ENCODE results near the gene DNMT3L. TPM values are rescaled to one million over a fixed set of nuclear protein-coding genes. Genes with fewer than 3 reads are reported as not detected.

Gene DNMT3L
- total RNA-seq, 1 donor from 2014 or later, result not detected

DNA sequence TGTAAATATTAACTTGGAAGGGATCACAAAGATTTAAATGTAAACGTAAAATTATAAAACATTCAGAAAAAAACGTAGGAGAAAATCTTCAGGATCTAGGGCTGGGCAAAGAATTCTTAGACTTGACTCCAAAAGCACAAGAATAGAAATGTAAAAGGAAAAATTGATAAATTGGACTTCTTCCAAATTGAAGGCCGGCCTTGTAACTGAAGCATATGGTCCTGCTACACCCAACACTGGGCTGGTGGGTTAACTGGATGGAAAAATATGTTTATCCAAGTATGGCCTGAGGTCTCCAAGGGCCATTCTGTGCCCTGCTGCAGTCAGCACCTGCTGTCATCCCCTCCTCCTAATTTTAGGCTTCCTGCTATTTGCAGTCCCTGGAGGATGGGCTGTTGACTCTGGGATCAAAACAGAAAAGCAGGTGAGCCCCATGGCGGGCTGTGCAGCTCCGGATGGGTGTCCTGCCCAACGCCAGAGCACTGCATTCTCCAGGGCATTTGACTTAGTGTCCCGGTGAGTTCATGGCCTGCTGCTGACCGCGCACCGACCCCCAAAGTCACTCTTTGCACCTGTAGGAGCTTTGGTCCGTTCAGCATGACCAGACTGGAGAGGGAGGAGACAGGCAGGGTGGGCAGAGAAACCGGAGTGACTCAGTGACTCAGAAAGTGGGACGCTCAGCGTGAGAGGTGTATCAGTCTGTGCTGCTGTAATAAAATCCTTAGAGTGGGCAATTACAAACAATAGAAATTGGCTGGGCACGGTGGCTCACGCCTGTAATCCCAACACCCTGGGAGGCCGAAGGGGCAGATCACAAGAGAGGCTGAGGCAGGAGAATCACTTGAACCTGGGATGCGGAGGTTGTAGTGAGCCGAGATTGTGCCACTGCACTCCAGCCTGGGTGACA lies 17.9 kb upstream of the DNMT3L start:
- Histone ChIP-seq H3K27ac (replicated peaks) (no peak overlapping the region), H3K36me3 (no peaks in the 10 kb centered on the region), H3K9me3 (replicated peaks) (no peaks in the 10 kb centered on the region), H3K27me3 (ENCODE audit: low read depth) (peaks cover 2% of the 10 kb centered on the region), H3K4me1 (no peaks in the 10 kb centered on the region), H3K4me3 (no peak overlapping the region)
- TF ChIP-seq, protein P1, sequence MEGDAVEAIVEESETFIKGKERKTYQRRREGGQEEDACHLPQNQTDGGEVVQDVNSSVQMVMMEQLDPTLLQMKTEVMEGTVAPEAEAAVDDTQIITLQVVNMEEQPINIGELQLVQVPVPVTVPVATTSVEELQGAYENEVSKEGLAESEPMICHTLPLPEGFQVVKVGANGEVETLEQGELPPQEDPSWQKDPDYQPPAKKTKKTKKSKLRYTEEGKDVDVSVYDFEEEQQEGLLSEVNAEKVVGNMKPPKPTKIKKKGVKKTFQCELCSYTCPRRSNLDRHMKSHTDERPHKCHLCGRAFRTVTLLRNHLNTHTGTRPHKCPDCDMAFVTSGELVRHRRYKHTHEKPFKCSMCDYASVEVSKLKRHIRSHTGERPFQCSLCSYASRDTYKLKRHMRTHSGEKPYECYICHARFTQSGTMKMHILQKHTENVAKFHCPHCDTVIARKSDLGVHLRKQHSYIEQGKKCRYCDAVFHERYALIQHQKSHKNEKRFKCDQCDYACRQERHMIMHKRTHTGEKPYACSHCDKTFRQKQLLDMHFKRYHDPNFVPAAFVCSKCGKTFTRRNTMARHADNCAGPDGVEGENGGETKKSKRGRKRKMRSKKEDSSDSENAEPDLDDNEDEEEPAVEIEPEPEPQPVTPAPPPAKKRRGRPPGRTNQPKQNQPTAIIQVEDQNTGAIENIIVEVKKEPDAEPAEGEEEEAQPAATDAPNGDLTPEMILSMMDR (IDR thresholded peaks at IDR 0.05; ENCODE audit: borderline replicate concordance), result no peak
- intact Hi-C loops (cut with micrococcal nuclease), result no loop called here
- no peak for DNase-seq

DNA sequence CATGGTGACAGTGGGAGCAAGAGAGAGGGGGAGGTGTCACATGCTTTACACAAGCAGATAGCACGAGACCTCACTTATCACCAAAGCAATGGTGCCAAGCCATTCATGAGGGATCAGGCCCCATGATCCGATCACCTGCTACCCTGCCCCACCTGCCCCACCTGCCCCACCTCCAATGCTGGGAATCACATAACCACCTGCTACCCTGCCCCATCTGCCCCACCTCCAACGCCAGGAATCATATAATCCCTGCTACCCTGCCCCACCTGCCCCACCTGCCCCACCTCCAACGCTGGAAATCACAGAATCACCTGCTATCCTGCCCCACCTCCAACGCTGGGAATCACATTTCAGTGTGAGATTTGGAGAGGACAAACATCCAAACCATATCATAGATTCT lies 13.3 kb upstream of the DNMT3L start:
- Histone ChIP-seq H3K4me3 (no peak overlapping the region), H3K9me3 (replicated peaks) (no peaks in the 10 kb centered on the region), H3K27ac (replicated peaks) (no peak overlapping the region), H3K4me1 (no peaks in the 10 kb centered on the region), H3K36me3 (no peaks in the 10 kb centered on the region), H3K27me3 (ENCODE audit: low read depth) (no peaks in the 10 kb centered on the region)
- no peak for DNase-seq
- intact Hi-C loops (cut with micrococcal nuclease), result no loop called here
- TF ChIP-seq, protein P1 (IDR thresholded peaks at IDR 0.05; ENCODE audit: borderline replicate concordance), result no peak

DNA sequence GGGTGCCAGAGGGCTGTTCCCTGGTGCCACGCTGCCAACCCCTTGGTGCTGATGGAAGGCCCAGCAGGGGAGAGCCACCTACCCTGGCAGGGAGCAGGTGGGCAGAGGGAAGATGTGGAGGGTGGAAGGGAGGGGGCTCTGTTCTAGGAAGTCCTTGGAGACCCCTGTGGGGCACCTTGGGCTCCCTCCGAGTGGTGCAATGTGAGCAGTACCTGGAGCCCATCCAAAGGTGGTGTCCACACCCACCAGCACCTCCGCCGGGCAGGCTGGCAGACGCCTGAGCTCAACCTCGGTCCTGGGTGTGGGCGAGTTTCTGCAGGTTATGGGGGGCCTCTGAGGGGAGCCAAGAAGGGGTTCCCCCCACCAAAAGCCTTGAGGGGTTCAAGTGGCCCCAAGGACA lies 11.3 kb upstream of the DNMT3L start:
- H3K4me3 ChIP-seq, result no peak overlapping the region
- DNase-seq, result no peak
- H3K27ac ChIP-seq (replicated peaks), result no peak overlapping the region
- no peaks in the 10 kb centered on the region for H3K4me1 ChIP-seq
- no peaks in the 10 kb centered on the region for H3K27me3 ChIP-seq (ENCODE audit: low read depth)
- TF ChIP-seq, protein P1 (IDR thresholded peaks at IDR 0.05; ENCODE audit: borderline replicate concordance), result no peak
- intact Hi-C loops (cut with micrococcal nuclease), result no loop called here
- H3K36me3 ChIP-seq, result no peaks in the 10 kb centered on the region
- no peaks in the 10 kb centered on the region for H3K9me3 ChIP-seq (replicated peaks)

DNA sequence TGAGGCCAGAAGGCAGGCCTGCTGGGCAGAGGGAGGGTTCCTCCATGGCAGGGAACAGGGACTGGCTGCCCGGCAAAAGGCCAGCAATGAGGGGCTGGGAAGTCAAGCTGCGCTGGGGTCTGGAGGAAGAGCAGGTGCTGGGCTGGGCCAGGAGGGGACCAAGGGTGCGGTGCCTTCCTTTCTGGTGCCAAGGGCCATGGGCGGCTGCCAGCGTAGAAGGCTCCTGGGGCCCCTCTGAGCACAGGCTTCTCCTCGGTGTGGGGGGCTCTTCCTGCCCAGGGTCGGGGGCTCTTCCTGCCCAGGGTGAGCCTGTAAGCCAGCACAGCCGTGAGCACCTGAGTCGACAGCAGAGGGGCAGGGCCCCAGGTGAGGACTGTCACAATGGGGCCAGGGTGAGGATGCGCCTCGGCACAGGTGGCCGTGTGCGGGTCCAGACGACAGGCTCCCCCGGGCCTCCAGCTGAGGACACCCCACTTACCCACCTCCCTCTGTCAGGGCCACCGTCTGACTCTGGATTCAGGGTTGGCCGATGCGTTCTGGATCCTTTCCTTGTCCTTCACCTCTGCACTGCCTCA lies 10.7 kb upstream of the DNMT3L start:
- intact Hi-C loops (cut with micrococcal nuclease), result no loop called here
- TF ChIP-seq, protein P1 (IDR thresholded peaks at IDR 0.05; ENCODE audit: borderline replicate concordance), result no peak
- no peak for DNase-seq
- Histone ChIP-seq H3K27me3 (ENCODE audit: low read depth) (no peaks in the 10 kb centered on the region), H3K4me3 (no peak overlapping the region), H3K9me3 (replicated peaks) (no peaks in the 10 kb centered on the region), H3K27ac (replicated peaks) (no peak overlapping the region), H3K36me3 (no peaks in the 10 kb centered on the region), H3K4me1 (no peaks in the 10 kb centered on the region)

DNA sequence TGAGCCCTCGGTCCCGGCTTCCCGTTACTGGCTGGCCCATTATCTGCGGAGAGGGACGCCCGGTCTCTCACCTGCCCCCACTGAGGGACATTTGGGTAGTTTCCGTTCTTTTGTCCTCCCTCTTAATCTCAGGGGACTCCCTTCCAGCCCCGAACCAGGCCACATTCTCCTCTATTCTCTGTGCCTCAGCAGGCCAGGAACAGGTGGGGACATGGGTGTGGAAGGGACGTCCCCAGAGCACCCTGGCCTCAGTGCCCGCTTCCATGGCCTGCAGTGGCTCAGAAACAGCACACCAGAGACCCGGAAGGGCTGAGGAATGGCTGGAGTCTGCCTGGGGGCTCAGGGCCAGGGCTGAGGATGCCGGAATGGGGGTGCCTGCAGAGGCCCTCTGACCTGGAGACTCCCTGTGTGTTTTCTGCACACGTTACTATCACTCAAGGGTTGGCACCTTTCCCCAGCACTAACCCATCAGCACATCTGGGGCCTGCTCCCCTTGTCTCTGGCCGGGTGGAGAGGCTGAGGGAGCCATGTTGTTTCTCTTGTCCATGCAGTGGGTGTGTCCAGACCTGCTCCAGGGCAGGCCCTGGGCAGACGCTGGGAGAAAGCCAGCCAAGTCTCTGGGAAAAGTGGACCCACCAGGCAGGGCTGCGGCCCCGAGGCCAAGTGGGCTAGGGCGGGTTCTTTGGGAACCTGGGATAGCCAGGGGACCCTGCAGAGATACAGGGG lies 10.0 kb upstream of the DNMT3L start:
- Histone ChIP-seq H3K9me3 (replicated peaks) (no peaks in the 10 kb centered on the region), H3K4me3 (no peak overlapping the region), H3K36me3 (no peaks in the 10 kb centered on the region), H3K27me3 (ENCODE audit: low read depth) (no peaks in the 10 kb centered on the region), H3K27ac (replicated peaks) (no peak overlapping the region), H3K4me1 (no peaks in the 10 kb centered on the region)
- TF ChIP-seq, protein P1 (IDR thresholded peaks at IDR 0.05; ENCODE audit: borderline replicate concordance), result no peak
- no peak for DNase-seq
- intact Hi-C loops (cut with micrococcal nuclease), result no loop called here
